Measurements from ENCODE around the gene TIMM17A. TPM values are rescaled to one million over a fixed set of nuclear protein-coding genes. Genes with fewer than 3 reads are reported as not detected.

The TIMM17A gene
- total and polyA plus RNA-seq, 2 of the 8 experiments (the other 6 are each of a cell fraction or from before 2014, with no cell fraction given), result 30.3 to 57.1 TPM

- Histone ChIP-seq H3K79me2 (ENCODE audit: control insufficient read depth in 1 of 2, insufficient read depth in 2 of 2, low read length in 2 of 2) (no peaks in the 10 kb centered on the region), H4K20me1 (replicated peaks in 1 of 2; ENCODE audit: control insufficient read depth in 1 of 2, insufficient read depth in 2 of 2, low read length in 2 of 2) (no peaks in the 10 kb centered on the region), H3K4ac (replicated peaks; ENCODE audit: insufficient read length, low read depth, low read length) (no peak overlapping the region), H3K23ac (ENCODE audit: insufficient read length) (no peak overlapping the region), H4K8ac (ENCODE audit: extremely low read depth, insufficient read depth, low read length) (peak overlapping the region; percentile 74; the same call in 1 of the 2 replicates), H3K23me2 (ENCODE audit: low read depth, low read length) (no peaks in the 10 kb centered on the region), H3K4me3 (ENCODE audit: extremely low read depth in 1 of 4, insufficient read depth in 2 of 4, low read depth in 3 of 4, low read length in 4 of 4) (no peak overlapping the region), H3K79me1 (ENCODE audit: low read depth, low read length) (no peaks in the 10 kb centered on the region), H2AFZ (ENCODE audit: low read length) (no peak overlapping the region), H3K27ac (ENCODE audit: low read depth, low read length) (no peak overlapping the region), H3K18ac (ENCODE audit: extremely low read depth, low read length) (peak overlapping the region; percentile 78; the same call in 1 of the 2 replicates), H2BK20ac (ENCODE audit: low read length) (no peak overlapping the region), H2BK12ac (ENCODE audit: low read depth, low read length) (0 out of 2 replicates have a peak overlapping the region, but pooled peaks have one; percentile 17), H3K9me3 (ENCODE audit: insufficient read depth in 2 of 2, low read depth in 1 of 2, low read length in 1 of 2) (no peaks in the 10 kb centered on the region), H3K14ac (ENCODE audit: insufficient read length) (no peak overlapping the region), H3K56ac (replicated peaks; ENCODE audit: insufficient read length, low read depth, low read length) (no peak overlapping the region), H3K9ac (replicated peaks in 1 of 4; ENCODE audit: extremely low read depth in 1 of 4, low read depth in 3 of 4, low read length in 3 of 4) (no peak overlapping the region), H2AK5ac (ENCODE audit: low read depth, low read length) (no peak overlapping the region; the same call in 1 of the 2 replicates), H2BK5ac (ENCODE audit: low read depth, low read length) (peak overlapping the region; percentile 57; the same call in 1 of the 2 replicates), H3K27me3 (replicated peaks in 1 of 4; ENCODE audit: control insufficient read depth in 3 of 4, extremely low read depth in 1 of 4, insufficient read depth in 3 of 4, low read length in 3 of 4) (no peaks in the 10 kb centered on the region), H4K5ac (ENCODE audit: insufficient read length, low read depth, low read length) (no peak overlapping the region), H4K91ac (replicated peaks; ENCODE audit: insufficient read length, low read length) (peak overlapping the region; percentile 89), H2BK120ac (replicated peaks; ENCODE audit: low read depth, low read length) (no peak overlapping the region), H3K36me3 (ENCODE audit: control insufficient read depth in 2 of 4, insufficient read depth in 4 of 4, low read length in 3 of 4) (peaks cover 8 to 30% (median 16%) of the 10 kb centered on the region in 4 experiments; a peak in 7 of 8 replicates), H3K4me2 (ENCODE audit: insufficient read depth in 1 of 2, low read depth in 2 of 2, low read length in 2 of 2) (0 out of 4 replicates have a peak overlapping the region, but pooled peaks of 1 of the 2 experiments have one; percentile 1), H2BK15ac (ENCODE audit: low read length) (no peak overlapping the region), H3K4me1 (replicated peaks in 1 of 4; ENCODE audit: control insufficient read depth in 3 of 4, insufficient read depth in 4 of 4, low read length in 3 of 4) (peaks cover 0 to 13% (median 2%) of the 10 kb centered on the region in 4 experiments; a peak in 5 of 7 replicates)
- no peak for FAIRE-seq
- ChIA-PET POLR2A (ENCODE audit: partially characterized antibody) (interaction anchor here (0.6 to 6.9 kb wide), 8 partner anchors 8 to 128 kb away, joined by 3 to 33 read pairs (median 5); partner anchors contain the start of gene ELF3), CTCF (ENCODE audit: partially characterized antibody) (interaction anchor here (0.8 to 27.9 kb wide), 12 partner anchors 8 to 136 kb away, joined by 3 to 1014 read pairs (median 3); partner anchors contain the start of genes ELF3 and GPR37L1)
- no peak for TF ChIP-seq NANOG (IDR thresholded peaks at IDR 0.05; ENCODE audit: insufficient read depth, low read depth, low read length, poor library complexity, severe bottlenecking)
- no peak for TF ChIP-seq HDAC6 (IDR thresholded peaks at IDR 0.05; ENCODE audit: low read depth, low read length)
- TF ChIP-seq MAFK (IDR thresholded peaks at IDR 0.05; ENCODE audit: low read depth, low read length), result no peak
- no peak for TF ChIP-seq TEAD4 (IDR thresholded peaks at IDR 0.05; ENCODE audit: low read depth, low read length)
- TF ChIP-seq KDM5A (IDR thresholded peaks at IDR 0.05; ENCODE audit: low read length), result no peak
- TF ChIP-seq MAX (IDR thresholded peaks at IDR 0.05), result no peak
- TF ChIP-seq CTBP2 (IDR thresholded peaks at IDR 0.05; ENCODE audit: borderline replicate concordance, insufficient read depth, insufficient read length, low read length), result no peak
- no peak for TF ChIP-seq SAP30 (IDR thresholded peaks at IDR 0.05; ENCODE audit: insufficient read depth, insufficient replicate concordance, low read length)
- no peak for TF ChIP-seq KDM1A (IDR thresholded peaks at IDR 0.05; ENCODE audit: borderline replicate concordance, low read length)
- no peak for TF ChIP-seq CHD2 (IDR thresholded peaks at IDR 0.05; ENCODE audit: low read length)
- no peak for DNase-seq (ENCODE audit: low read depth in 1 of 2, low spot score in 2 of 2)
- 79% methylated on average over 18 of the region's 18 CpGs; no CpG with 5 or more reads in 1 of the 2 experiments for WGBS, 2 experiments (ENCODE audit: extremely low coverage in 1 of 2, insufficient coverage in 1 of 2, insufficient read length in 1 of 2, insufficient replicate concordance in 2 of 2, low coverage in 1 of 2, low lambda C conversion rate in 2 of 2, missing lambda C conversion rate in 1 of 2)
These were observed 62.6 kb downstream of the TIMM17A start for GRCh38 chr1:202017749-202018467.
